Retinal pigment epithelial cell (primary cell): ENCODE results near the gene IGHMBP2.

Experiments used
- DNase-seq: peaks from one replicate; pipeline ENCODE4 v3.0.0-alpha.2; 2010; ENCODE audit warnings: low read depth
- H3K4me3 ChIP-seq: 2 replicates; pipeline ENCODE4 v1.5.1; 2011; ENCODE audit warnings: mild to moderate bottlenecking, low read length, control low read depth, moderate library complexity
- TF ChIP-seq, protein P1 (sequence below): conservative IDR thresholded peaks from 2 replicates; pipeline ENCODE4 v1.5.1; 2011; ENCODE audit warnings: low read depth, low read length, control low read depth, inconsistent platforms

The IGHMBP2 gene

DNA sequence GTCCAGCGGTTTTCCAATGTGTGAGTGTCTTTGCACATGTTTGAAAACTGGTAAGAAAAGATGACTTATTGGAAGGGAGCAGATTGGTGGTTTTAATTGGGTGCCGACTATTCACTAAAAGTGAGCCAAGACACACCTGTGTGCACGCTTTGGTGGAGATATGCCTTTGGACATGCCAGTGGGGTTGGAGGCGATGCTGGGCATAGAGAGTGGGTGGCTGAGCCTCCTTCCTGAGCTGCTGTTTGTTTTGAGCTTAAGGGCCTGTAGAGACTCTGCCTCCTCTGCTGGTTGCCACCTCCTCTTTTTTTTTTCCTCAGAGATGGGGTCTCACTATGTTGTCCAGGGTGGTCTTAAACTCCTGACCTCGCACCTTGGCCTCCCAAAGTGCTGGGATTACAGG lies 9.5 kb downstream of the IGHMBP2 start:
- TF ChIP-seq, protein P1, sequence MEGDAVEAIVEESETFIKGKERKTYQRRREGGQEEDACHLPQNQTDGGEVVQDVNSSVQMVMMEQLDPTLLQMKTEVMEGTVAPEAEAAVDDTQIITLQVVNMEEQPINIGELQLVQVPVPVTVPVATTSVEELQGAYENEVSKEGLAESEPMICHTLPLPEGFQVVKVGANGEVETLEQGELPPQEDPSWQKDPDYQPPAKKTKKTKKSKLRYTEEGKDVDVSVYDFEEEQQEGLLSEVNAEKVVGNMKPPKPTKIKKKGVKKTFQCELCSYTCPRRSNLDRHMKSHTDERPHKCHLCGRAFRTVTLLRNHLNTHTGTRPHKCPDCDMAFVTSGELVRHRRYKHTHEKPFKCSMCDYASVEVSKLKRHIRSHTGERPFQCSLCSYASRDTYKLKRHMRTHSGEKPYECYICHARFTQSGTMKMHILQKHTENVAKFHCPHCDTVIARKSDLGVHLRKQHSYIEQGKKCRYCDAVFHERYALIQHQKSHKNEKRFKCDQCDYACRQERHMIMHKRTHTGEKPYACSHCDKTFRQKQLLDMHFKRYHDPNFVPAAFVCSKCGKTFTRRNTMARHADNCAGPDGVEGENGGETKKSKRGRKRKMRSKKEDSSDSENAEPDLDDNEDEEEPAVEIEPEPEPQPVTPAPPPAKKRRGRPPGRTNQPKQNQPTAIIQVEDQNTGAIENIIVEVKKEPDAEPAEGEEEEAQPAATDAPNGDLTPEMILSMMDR, result no peak
- no peak overlapping the region for H3K4me3 ChIP-seq
- DNase-seq, result no peak

GRCh38 chr11:68914761-68915160 lies 11.1 kb downstream of the IGHMBP2 start:
- DNase-seq, result no peak
- TF ChIP-seq, protein P1, result no peak
- H3K4me3 ChIP-seq, result no peak overlapping the region

GRCh38 chr11:68916439-68916838 lies 12.7 kb downstream of the IGHMBP2 start:
- DNase-seq, result no peak
- H3K4me3 ChIP-seq, result no peak overlapping the region
- TF ChIP-seq, protein P1, result no peak

- H3K4me3 ChIP-seq, result no peak overlapping the region
- TF ChIP-seq, protein P1, result no peak
- DNase-seq, result no peak
These were observed 19.9 kb downstream of the IGHMBP2 start for GRCh38 chr11:68923614-68924013.

DNA sequence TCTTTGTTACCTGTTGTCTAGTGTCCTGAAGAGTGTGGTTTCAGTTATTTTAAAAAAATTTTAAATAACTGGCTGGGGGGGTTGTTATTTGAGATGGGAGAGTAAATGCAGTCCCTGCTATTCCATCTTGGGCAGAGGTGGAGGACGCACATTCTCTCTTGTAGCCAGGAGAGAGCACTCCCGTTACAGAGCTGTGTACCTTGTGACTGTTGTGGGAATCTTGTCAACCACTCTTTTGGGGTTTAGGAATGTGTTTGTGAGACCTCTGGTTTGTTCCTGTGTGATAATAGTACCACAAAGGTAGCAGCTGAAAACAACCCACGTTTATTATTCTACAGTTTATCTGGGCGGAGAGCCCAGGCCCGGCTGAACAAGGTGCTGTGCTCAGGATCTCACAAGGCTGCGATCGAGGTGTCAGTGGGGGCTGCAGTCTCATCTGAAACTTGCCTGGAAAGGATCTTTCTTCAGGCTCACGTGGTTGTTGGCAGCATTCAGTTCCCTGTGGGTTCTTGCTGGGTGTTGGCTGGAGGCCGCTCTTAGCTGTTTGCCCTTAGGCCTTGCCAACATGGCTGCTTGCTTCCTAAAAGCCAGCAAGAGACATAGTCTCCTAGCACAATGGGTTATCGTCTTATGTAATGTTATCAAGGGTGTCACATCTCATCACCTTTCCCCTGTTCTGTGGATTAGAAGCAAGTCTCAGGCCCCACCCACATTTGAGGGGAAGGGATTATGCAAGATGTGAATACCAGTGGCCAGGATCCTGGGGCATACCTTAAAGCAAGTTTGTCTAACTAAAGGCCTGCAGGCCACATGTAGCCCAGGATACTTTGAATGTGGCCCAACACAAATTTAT lies 20.6 kb downstream of the IGHMBP2 start:
- TF ChIP-seq, protein P1, result no peak
- H3K4me3 ChIP-seq, result no peak overlapping the region
- no peak for DNase-seq

- no peak overlapping the region for H3K4me3 ChIP-seq
- no peak for DNase-seq
- TF ChIP-seq, protein P1, result no peak
These were observed 21.9 kb downstream of the IGHMBP2 start for GRCh38 chr11:68925611-68926010.
